ENCODE results near the gene MTHFR. TPM values are rescaled to one million over a fixed set of nuclear protein-coding genes. Genes with fewer than 3 reads are reported as not detected.

MTHFR gene
- total RNA-seq, 1 donor from 2014 or later = 34.1 TPM

DNA sequence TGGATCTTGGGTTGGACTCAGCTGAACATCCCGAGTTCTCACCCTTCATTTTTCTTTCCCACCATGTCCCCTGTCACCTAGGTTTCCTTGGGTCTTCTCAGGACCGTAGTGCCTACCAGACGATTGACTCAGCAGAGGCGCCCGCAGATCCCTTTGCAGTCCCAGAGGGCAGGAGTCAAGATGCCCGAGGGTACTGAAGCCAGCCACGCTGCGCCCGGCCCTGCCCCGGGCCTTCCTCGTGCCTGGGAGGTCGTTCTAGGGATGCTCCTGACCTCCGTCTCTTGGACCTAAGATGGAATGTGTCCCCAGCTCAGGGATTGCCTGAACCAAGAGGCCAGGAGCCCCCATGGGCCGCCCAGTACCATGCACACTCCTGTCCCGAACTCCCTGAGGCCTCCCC is 55.8 kb downstream of the MTHFR start:
- DNase-seq (ENCODE audit: missing footprints) (no peak), ATAC-seq (no peak)
- intact Hi-C loops (cut with DNase I) = no loop called here

DNA sequence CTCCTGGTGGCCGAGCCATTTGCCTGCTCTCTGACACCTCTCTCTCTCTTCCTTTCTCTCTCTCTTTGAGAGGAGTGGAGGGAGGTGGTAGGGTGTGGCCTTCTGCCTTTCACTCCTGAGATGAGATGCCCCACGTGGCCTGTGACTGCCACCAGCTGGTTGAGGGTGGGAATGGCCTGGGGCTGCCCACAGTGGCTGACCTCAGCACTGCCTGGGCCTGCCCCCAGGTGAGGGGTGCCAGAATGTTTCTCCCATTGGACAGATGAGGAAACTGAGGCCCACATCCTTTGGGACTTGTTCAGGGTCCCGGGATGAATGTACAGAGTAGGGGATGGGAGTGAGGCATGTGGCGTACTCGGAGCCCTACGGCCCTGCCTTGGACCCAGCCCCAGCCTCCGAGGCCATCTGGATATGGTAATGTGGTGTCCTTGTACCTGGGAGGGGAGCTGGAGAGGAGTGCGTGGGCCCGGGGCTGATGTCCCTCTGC is 56.5 kb downstream of the MTHFR start:
- intact Hi-C loops (cut with DNase I) = no loop called here
- ATAC-seq = peak; percentile 58
- no peak for DNase-seq (ENCODE audit: missing footprints)

DNA sequence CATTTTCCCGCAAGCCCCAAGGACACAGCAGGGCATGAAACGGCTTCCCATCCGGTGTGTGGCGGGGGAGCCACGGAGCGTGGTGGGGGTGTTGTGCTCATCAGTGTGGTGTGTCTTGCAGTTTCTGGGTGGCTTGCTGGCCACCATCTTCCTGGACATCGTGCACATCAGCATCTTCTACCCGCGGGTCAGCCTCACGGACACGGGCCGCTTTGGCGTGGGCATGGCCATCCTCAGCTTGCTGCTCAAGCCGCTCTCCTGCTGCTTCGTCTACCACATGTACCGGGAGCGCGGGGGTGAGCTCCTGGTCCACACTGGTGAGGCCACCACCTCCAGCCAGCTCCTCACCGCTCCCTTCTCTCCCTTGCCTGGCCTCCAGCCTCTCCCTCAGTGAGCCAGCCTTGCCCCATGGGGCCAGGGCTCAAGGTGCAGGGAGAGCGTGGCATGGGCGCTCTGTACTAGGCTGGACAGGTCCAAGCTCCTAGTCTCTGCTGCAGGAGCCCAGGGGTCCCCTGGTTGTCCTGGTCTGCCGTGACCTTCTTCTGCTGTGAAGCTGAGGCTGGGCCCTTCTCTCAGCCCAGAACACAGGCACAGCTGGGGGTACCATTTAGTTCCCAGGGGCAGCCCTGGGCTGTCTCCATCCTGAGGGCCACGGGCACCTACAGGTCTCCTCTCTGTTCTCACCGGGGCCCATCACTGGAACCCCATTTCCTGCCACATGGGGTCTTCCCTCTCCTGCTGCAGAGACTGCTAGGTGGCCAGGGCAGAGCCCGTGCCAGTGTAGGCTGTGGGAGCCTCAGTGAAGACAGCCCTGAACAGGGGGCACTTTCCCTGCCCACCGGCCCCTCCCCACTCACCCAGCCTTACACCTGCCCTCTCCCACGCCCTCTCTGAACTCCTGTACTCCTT is 57.2 kb downstream of the MTHFR start:
- intact Hi-C loops (cut with DNase I) = no loop called here
- ATAC-seq = no peak

DNA sequence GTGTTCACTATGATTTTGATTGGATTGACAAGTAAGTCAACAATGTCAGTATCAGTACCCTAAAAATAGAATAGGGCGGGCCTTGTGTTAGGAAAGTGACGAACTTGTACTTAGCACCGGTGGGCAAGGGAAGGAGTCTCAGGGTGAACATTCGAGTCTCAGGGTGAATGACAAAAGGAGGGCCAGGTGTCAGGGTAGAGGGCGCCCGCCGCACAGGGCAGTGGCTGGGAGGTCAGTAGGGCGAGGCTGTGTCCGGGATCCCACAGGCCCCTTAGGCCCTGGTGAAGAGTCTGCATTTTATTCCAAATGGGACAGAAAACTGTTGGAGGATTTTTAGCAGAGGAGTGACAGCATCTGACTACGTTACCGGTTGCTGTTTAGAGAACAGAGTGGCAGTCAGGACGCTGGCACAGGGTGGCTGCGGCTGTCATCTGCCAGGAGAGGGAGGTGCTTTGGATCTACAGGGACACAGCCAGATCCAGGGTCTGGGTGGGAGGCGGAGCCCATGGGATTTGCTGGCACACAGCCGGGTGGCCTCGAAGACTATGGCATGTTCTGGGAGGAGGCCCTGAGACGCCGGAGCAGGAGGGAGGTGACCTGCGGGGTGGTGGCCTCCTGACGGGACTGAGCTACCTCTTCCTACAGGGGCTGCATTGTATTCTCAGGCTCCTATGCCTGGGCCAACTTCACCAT is 58.8 kb downstream of the MTHFR start:
- DNase-seq (ENCODE audit: missing footprints) (no peak), ATAC-seq (peak; percentile 69)
- intact Hi-C loops (cut with DNase I) = no loop called here

More for the DNA sequence above, 57.2 kb downstream of the MTHFR start:
- DNase-seq (ENCODE audit: missing footprints) = no peak

DNA sequence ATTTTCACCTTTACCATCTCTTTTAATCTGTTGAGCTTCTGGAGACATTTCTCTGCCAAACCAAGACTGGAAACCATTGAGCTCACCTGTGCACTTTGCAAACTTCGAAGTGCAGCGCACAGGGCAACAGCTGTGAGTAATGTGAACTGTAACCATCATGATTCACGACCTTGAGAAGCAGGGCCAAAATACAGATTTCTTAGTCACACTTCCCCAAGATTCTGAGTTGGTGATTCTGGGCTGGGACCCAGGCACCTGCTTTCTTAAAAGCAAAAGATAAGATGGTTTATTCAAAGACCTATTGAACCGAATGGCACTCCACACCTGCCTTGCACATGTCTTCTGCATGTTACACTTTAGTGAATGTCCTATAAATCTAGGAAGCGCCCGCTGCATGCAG is 59.7 kb downstream of the MTHFR start:
- ATAC-seq (no peak), DNase-seq (ENCODE audit: missing footprints) (no peak)
- intact Hi-C loops (cut with DNase I) = no loop called here

DNA sequence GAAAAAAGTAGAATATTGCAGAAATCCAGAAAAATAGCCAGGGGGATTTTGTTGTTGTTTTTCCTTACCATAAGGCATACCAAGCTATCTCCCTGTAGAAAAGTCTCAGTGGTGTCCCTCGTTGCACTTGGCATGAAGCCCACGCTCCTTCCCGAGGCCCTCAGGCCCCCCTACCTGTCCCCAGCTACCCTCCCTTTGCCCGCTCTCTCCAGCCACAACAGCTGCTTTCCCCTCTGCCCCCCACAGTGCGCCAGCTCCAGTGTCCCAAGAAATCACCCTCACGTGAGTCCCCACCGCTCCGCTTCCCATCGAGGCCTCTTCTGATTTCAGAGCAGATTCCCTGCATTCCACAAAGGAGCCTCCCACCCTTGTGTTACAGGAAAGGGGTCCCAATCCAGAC is 61.5 kb downstream of the MTHFR start:
- intact Hi-C loops (cut with DNase I) = no loop called here
- DNase-seq (ENCODE audit: missing footprints) = no peak
- ATAC-seq = no peak

DNA sequence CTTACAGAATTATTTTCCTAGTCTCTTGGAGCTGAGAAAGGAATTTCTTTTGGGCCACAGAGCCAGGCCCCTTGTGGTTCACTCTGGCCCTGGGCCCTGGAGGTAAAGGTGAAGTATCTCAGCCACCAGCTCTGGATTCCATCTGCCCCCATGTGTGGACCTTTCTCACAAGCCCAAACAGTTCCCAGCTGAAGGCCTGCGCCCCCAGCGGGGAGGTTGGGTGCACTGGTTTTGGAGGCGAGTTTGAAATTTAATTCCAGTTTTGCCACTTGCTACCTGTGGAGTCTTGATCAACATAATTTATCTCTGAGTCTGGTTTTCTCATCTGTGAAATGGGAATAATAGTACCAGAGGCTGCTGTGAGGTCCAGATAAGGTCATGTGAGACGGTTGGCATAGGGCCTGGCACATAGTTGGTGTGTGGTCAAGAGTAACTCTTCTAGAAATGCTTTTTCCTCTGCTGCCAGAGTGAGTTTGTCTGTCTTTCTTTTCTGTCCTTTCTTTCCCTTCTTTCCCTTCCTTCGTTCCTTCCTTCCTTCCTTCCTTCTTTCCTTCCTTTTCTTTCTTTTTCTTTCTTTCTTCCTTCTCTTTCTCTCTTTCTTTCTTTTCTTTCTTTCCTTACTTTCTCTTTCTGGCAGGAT is 63.7 kb downstream of the MTHFR start:
- DNase-seq (ENCODE audit: missing footprints) = no peak
- intact Hi-C loops (cut with DNase I) = no loop called here

DNA sequence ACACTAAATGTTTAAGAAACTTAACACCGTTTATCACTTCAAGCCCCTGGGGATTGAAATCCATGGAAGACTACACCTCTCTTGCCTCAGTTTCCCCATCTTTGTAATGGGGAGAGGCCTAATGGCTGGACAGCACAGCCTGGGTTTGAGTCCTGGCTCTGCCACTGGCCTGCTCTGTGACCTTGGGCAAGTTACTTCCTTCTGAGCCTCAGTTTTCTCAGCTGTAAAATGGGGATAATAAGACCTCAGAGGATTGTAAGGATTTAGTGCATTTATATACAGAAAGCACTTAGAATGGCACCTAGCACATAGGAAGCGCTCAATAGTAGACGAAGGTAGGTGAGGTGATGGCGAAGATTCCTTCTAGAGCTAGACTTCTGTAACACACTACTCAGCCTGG is 64.3 kb downstream of the MTHFR start:
- ATAC-seq = no peak

More for the DNA sequence above, 63.7 kb downstream of the MTHFR start:
- no peak for ATAC-seq

DNA sequence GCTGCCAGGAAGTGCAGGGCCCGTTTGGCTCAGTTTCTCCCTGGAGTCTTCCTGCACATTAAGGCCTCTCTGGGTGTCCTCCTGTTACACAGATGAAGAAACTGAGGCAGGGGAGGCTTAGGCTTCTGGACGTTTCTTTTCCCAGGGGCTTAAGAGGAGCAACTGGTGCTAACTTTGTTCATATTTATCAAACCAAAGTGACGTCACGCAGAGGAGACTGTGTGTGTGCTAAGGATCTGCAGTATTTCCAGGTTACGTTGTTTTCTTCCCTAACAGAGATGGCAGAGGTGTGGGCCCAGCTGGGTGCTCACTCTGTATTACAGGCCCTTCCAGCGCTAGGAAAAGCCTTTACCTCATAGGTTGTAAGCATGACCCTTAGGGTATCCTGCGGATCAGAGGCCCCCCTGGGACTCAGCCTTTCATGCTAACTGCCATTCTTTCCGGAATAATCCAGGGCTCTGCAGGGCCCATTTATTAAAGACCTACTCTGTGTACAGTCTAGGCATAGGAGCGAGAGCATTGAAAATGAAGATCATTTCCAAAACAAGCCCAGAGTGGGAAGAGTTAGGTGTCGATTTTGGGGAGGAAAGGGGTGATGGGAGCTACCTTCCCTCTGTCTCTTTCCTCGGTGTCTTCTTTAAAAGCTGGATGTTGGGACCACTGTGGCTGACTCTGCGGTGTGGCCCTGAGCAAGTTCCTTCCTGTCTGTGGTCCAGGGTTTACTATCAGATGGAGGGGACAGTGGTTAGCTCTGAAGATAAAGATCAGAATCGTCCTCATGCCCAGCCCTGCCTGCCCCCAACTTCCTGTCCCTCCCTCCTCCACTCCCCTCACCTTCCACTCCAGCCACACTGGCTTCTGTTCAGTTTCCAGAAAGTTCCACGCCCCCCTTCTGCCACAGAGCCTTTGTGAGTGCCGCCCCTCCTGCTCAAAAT is 65.2 kb downstream of the MTHFR start:
- no peak for ATAC-seq
- DNase-seq (ENCODE audit: missing footprints) = no peak
- intact Hi-C loops (cut with DNase I) = no loop called here

More for the DNA sequence above, 64.3 kb downstream of the MTHFR start:
- intact Hi-C loops (cut with DNase I) = no loop called here
- DNase-seq (ENCODE audit: missing footprints) = no peak

DNA sequence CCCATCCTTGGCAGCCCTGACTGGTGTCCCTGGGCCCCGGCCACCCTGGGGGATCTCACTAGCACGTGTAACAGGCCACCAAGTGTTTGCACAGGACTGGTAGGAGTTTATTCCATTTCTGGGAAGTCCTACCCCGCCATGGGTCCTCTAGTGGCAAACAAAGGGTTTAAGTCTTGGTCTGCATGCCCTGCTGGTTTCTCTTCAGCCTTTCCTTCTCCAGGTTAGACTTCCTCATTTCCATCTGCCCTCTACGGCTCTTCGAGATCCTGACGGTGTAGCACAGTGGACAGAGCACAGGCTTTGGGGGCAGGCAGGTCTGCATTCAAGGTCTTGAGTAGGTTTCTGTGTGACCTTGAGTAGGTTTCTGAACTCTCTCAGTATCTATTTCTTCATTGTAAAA is 67.0 kb downstream of the MTHFR start:
- intact Hi-C loops (cut with DNase I) = no loop called here
- no peak for ATAC-seq

DNA sequence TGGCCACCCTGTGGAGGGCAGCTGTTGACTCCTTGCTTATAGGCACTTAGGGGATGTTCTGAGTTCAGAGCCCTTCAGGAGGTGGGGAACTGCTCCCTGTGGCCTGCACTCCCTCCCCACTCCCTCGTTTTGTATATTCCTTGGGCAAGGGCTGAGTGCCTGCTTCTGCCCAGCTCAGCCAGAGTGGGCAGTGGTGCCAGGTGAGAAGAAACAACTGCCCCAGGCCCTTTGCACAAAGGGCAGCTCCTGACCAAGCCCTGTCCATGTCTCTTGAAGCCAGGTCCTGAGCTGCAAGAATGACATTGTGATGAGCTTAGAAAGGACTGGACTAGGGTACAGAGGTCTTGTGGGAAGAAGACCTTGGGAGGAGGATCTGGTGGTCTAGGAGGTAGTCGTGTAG is 67.7 kb downstream of the MTHFR start:
- intact Hi-C loops (cut with DNase I) = no loop called here
- ATAC-seq = no peak
- DNase-seq (ENCODE audit: missing footprints) = no peak

More for the DNA sequence above, 67.0 kb downstream of the MTHFR start:
- DNase-seq (ENCODE audit: missing footprints) = no peak

DNA sequence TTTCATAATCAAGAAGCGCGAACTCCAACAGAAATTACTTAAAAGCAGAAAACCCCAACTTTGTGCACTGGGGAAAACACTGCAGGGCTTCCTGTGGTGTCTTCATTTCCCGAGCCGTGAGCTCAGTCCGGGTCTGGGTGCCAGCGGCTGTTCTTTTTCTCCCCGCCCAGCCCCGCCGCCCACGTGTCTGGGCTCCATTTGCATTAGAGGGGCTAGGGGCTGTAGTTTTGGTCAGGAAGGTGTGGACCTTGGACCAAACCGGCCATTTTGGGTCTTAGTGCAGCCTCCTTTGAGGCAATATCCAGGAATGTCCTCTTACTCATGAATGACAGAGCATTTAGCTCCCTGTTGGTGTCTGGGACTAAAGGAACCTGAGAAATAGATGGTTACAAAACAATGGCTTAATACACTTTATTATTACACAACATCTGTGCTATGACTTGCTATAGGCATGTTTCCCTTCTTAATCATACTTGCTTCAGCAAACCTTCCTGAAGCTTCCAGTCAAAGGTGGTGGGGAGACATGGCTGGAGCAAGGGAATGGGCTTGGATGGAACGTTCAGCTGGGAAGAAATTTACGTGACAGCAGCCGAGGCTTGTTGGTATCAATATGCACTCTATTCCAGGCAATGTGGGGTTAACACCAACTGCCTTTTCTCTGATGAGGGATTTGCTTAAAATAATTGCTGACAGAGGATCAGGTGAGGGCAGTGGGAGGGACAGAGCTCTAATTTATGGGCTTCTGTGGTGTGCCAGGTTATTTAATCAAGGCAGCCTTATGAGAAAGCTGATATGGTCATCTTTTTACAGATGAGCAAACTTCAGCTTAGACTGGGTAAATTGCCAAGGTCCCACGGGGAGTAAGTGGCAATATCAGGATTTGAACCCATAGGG is 68.8 kb downstream of the MTHFR start:
- ATAC-seq = peak; percentile 40
- intact Hi-C loops (cut with DNase I) = loop anchor here (2.0 kb wide), 2 partner anchors 56 to 66 kb away; partner anchors contain the start of gene MAD2L2
- peak; percentile 85 for DNase-seq (ENCODE audit: missing footprints)

DNA sequence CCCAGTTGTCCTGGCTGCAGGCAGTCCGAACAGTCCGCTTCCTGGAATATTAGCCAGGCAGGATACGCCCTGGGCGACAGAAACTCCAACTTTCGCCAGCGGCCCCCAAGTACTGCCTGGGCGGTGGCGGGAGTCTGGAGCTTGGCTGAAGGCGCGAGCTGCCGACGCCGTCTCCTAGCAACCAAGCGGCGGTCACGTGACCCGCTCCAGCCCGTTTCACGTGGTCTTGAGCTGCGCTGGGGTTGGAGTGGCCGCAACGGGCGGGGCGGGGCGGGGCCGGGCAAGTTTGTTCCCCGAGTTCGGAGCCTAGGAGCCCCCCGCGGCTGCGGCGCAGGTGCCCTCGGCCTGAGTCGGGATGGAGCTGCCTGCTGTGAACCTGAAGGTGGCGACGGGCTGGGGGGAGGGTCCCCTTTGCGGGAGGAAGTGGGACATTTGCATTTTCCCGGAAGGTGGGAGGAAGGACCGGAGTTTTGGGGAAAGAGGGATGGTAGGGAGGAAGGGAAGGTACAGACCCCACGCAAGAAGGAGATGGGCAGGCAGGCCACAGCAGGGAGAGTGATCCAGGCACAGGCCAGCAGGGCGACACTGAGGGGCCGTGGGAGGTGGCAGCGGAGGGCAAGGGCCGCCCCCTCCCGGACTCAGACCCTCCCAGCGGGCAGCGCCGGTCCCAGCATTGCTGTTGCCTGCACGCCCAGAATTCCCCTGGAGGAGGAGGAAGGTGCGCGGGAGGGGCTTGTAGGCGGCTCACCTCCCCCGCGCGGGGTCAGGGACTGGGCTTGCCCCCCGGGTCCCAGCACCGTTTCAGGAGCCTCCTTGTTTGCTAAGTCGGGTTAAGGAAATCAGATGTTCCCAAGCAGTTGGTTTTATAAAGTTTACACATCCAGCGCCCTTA is 69.7 kb downstream of the MTHFR start, which contains the start of gene AGTRAP:
Gene AGTRAP, plus strand, starts transcription at position 283 of the 892 bp plus-strand sequence. Its CDS starts 73 bp downstream, at position 356.
- intact Hi-C loops (cut with DNase I) = loop anchor here (2.0 kb wide), 2 partner anchors 55 to 67 kb away; partner anchors contain the start of gene MAD2L2
- ATAC-seq = peak; percentile 89
- DNase-seq (ENCODE audit: missing footprints) = peak; percentile 99

Measured in Right ventricle myocardium inferior (tissue), 1 donor.